Left lobe of liver (tissue), 2 donors: ENCODE results near the gene WDFY3. TPM values are rescaled to one million over a fixed set of nuclear protein-coding genes. Genes with fewer than 3 reads are reported as not detected.

ENCODE experiments used
- ATAC-seq: fragments of 200-7000 bp; cut with Tn5 transposase; one replicate; pipeline ENCODE4 v1.9.1; 2020; ENCODE audit warnings: mild to moderate bottlenecking, moderate library complexity
- DNase-seq: peaks from one replicate; pipeline ENCODE4 v3.0.0-alpha.2; 2020; ENCODE audit warnings: low spot score
- total RNA-seq: library from RNA; stranded (reverse); gene quantifications from one replicate; pipeline ENCODE4 v1.2.1, GENCODE V29; 2021
- donor health status: DM: no; HTN: no; CAD: no; lungs with moderate emphysema.
- donor health status: DM: no; HTN: yes; CAD: no.

WDFY3 gene, protein sequence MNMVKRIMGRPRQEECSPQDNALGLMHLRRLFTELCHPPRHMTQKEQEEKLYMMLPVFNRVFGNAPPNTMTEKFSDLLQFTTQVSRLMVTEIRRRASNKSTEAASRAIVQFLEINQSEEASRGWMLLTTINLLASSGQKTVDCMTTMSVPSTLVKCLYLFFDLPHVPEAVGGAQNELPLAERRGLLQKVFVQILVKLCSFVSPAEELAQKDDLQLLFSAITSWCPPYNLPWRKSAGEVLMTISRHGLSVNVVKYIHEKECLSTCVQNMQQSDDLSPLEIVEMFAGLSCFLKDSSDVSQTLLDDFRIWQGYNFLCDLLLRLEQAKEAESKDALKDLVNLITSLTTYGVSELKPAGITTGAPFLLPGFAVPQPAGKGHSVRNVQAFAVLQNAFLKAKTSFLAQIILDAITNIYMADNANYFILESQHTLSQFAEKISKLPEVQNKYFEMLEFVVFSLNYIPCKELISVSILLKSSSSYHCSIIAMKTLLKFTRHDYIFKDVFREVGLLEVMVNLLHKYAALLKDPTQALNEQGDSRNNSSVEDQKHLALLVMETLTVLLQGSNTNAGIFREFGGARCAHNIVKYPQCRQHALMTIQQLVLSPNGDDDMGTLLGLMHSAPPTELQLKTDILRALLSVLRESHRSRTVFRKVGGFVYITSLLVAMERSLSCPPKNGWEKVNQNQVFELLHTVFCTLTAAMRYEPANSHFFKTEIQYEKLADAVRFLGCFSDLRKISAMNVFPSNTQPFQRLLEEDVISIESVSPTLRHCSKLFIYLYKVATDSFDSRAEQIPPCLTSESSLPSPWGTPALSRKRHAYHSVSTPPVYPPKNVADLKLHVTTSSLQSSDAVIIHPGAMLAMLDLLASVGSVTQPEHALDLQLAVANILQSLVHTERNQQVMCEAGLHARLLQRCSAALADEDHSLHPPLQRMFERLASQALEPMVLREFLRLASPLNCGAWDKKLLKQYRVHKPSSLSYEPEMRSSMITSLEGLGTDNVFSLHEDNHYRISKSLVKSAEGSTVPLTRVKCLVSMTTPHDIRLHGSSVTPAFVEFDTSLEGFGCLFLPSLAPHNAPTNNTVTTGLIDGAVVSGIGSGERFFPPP (N-terminal part only)
- total RNA-seq: 27.0 TPM

DNA sequence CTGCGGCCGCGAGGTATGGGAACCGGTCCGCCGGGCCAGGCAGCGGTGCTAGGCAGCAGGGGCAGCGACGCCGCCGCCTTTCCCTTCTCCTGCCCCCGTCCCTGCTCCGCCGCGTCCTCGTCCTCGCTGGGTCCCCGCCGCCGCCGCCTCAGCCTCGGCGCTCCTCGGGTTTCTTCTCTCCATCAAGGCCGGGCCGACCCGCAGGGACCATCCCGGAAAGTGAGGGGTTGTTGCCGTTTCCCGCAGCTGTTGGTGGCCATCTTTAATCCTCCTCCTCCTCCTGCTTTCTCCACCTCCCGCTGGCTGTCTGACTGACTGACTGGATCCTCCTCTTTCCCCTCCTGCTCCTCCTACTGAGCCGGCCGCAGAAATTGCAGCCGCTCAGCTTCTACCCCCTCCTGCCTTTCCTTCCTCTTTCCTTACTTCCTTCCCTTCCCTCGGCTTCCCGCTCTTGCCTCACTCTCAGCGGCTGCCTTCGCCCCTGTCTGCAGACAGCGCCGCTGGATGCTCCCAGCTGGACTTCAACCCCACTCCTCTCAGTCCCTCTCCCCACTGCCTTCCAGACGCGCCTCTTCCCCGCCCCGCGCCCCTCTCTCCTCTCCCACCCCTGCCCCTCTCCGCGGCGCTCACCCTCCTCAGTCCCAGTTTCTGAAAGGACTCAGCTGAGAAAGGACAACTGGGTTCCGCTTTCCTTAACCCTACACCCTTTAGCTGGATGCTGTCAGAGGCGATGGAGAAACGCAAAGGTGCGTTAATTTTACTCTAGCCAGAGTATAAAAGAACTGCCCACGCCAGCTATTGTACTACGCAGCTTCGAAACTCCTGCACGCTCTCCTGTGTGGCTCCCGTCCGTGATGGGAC lies at the start of gene WDFY3:
Gene WDFY3, minus strand, starts transcription at position 309 of the 861 bp plus-strand sequence. CDS start 106,099 bp downstream, outside the sequence.
- ATAC-seq (peak; percentile 92), DNase-seq (peak; percentile 82)

GRCh38 chr4:85005865-85006377 lies 39.4 kb upstream of the WDFY3 start:
- ATAC-seq: no peak

GRCh38 chr4:85000343-85000742 lies 33.9 kb upstream of the WDFY3 start:
- ATAC-seq (no peak), DNase-seq (no peak)

More at GRCh38 chr4:85005865-85006377, 39.4 kb upstream of the WDFY3 start:
- no peak for DNase-seq

- no peak for DNase-seq
- ATAC-seq: no peak
Measured at GRCh38 chr4:84995386-84995785, 28.9 kb upstream of the WDFY3 start.

DNA sequence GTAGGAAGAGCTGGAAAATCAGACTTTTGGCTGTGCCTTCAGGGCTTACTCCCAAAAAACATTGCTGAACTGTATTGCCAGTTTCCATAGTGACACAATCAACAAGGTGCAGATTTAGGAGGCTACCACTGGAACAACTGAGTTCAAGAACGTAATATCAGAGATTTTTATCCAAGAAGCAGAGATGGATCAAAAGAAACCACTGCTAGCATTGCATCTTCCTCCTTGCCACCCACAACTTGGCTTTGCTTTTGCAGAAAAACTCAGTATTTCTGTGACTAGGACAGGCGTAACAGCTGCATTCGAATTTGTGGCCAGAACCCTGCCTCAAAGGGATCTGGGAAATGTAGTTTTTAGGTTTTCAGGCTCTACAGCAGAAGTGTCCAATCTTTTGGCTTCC lies 27.8 kb upstream of the WDFY3 start:
- ATAC-seq: no peak
- DNase-seq: no peak

DNA sequence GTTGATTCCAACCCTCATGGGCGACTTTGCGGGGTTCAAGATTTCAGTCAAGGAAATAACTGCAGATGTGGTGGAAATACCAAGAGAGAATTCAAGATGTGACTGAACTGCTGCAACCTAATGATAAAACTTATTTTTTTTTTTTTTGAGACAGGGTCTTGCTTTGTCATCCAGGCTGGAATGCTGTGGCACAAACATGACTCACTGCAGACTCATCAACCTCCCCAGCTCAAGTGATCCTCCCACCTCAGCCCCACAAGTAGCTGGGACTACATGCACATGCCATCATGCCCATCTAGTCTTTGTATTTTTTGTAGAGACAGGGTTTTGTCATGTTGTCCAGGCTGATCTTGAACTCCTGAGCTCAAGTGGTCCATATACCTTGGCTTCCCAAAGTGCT lies 19.5 kb upstream of the WDFY3 start:
- no peak for ATAC-seq

GRCh38 chr4:84977396-84977795 lies 10.9 kb upstream of the WDFY3 start:
- ATAC-seq (no peak), DNase-seq (no peak)

More for the DNA sequence above, 19.5 kb upstream of the WDFY3 start:
- no peak for DNase-seq

DNA sequence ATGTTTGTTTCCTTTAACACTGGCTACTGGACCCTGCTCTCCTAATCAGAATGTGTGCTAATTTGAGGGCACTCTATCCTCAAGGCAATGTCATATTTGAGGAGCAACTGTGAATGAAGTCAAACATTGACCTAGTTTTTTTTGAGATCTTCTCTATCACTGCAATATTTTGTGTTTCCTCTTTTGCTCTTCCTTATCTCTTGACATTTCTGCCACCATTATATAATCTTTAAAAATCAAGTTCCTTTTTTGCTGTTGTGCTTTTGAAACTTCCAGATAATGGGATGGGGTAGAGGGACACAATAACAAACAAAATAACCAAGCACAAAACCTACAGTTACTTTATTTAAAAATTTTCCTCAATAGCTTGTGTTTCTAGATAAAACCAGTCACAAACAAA lies 7.4 kb upstream of the WDFY3 start:
- ATAC-seq: no peak

DNA sequence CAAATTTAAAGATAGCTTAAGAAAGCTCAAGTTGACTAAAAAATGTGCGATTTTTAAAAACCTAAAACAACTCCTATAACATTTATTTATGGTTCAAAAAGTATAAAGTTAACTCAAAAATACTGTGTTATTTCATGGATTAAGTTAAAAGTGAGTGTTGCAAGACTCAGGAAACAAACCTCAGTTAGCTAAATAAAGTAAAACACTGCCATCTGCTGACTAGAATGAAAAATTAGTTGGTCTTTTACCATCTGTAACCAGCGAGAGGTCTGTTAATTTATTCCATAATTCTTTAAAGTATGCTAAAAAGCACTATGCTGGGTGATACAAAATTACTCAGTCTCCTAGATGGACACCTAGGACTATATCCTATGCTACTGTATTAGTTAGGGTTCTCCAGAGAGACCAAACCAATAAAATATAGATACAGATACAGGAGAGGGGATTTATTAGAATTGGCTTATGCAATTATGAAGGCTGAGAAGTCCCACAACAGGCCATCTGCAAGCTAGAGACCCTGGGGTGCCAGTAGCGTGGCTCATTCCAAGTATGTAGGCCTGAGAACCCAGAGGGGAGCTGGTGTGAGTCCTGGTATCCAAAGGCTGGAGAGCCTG lies 4.9 kb upstream of the WDFY3 start:
- ATAC-seq: peak; percentile 49

More for the DNA sequence above, 7.4 kb upstream of the WDFY3 start:
- no peak for DNase-seq

DNA sequence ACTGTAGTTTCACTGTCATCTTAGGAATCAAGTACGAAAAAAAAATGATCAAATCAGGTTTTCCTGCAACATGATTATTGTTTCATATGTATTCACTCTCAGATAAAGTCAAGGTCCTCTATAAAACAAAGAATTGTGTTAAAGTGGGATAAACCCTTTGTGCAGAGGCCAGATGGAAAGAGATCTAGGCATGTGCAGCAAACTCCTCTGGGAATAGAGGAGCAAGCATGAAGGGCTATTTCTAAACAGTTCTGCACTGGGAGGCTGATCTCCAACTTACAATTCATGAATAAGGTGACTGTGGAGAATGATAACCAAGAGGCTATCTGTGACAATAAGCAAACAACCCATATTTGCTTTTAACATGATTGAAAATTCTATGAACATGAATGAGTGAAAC lies 2.4 kb upstream of the WDFY3 start:
- no peak for DNase-seq
- ATAC-seq: no peak

More for the DNA sequence above, 4.9 kb upstream of the WDFY3 start:
- DNase-seq: no peak

GRCh38 chr4:84967243-84967690 lies 777 bp upstream of the WDFY3 start:
- DNase-seq (no peak), ATAC-seq (peak; percentile 18)

DNA sequence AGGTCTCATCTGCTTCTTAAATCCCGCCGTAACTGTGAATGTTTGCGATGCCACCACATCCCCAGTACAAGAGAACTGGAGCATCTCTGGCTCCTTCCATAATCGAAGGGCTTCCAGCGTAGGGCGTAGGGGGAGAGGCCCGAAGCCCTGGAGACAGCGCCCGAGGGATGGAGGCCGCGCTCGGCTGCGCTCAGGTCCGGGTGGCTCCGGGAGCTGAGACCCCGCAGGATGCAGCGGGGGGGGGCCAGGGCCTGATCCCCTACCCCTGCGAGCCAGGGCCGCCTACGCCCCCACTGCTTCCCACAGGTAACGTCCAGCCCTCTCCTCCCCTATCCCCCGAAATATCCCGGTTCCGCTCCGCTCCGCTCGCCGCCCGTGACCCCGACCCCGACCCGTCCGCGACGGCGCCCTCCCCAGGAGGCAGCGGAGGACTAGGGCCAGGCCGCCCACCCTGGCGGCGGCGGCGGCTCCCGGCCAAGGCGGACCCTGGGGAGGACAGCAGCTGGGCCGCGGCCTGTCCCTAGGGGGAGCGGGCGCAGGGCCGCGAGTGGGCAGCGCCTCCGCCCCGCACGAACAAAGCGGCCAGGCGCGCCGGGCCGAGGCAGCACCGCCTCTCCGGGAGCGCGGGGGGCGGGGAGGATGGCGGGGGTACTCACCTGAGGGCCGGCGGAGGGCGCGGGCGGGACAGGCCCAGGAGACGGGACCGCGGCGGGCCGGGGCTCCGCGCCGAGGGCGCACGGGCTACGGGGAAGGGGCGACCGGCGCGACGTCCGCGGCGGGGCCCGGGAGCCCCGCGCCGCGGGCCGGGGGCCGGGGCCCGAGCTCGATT lies 723 bp downstream of the WDFY3 start:
- peak; percentile 55 for DNase-seq
- ATAC-seq: peak; percentile 57

GRCh38 chr4:84964995-84965552 lies 1.4 kb downstream of the WDFY3 start:
- no peak for ATAC-seq
- DNase-seq: no peak

DNA sequence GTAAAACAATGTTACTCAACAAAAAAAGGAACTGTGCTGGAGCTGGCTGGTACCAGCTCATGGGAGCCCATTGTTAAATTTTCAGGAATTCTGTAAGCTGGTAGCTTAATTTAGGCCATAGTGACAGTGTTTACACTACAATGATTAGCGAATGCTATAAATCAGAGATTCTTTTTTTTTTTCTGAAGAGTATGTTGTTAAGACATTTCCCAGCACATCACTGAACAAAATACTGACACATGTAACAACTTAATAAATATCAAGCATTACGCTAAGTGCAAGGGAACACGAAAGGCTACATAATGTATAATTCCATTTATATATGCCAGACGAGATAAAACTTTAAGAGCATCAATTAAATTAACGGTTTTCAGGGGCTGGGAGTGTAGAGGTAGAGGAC lies 4.4 kb downstream of the WDFY3 start:
- DNase-seq: no peak
- ATAC-seq: no peak

GRCh38 chr4:84958434-84958833 lies 8.1 kb downstream of the WDFY3 start:
- ATAC-seq (peak; percentile 50), DNase-seq (no peak)

- ATAC-seq (peak; percentile 72), DNase-seq (no peak)
Measured at GRCh38 chr4:84957514-84958420, 8.7 kb downstream of the WDFY3 start.

DNA sequence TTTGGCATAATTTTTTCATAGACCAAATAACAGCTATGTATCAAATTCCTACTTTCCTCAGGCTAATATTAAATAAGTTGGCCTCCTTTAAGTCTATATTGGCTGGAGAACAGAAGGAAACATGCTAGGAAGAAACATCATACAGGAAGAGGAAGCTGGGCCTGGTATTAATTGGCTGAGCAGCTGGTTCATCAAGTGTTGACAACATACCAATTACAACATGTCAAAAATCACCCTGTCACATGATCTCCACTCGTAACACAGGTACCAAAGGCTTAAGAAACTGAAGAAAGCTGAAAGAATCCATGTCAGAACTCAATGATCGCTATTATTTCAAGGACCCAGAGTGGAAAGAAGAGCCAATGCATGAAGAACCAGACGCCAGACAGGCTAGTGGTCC lies 10.5 kb downstream of the WDFY3 start:
- no peak for ATAC-seq
- no peak for DNase-seq
